Esophagus muscularis mucosa (tissue), 4 donors: Measurements from ENCODE around the gene CYSRT1. TPM values are rescaled to one million over a fixed set of nuclear protein-coding genes. Genes with fewer than 3 reads are reported as not detected.

Experiments used
- DNase-seq: peaks from one replicate; pipeline ENCODE4 v3.0.0-alpha.2; 2017; ENCODE audit errors: extremely low spot score
- H3K27ac ChIP-seq, 4 donors: fragments of 200-600 bp; sonication (generic); replicated peaks in 1 of 4; 1 replicate in 3 of 4; 2 replicates in 1 of 4; pipeline ENCODE4 v1.5.1; 2016 to 2019; ENCODE audit warnings: mild to moderate bottlenecking in 1 of 4
- H3K27me3 ChIP-seq, 4 donors: fragments of 200-600 bp; sonication (generic); one replicate each; pipeline versions ENCODE4 v1.5.1 to v1.6.0; 2016 to 2019
- H3K36me3 ChIP-seq, 4 donors: fragments of 200-600 bp; sonication (generic); one replicate each; pipeline ENCODE4 v1.5.1; 2016 to 2019
- H3K4me1 ChIP-seq, 4 donors: fragments of 200-600 bp; sonication (generic); one replicate each; pipeline ENCODE4 v1.5.1; 2016 to 2019
- H3K4me3 ChIP-seq, 4 donors: fragments of 200-600 bp; sonication (generic); 1 replicate in 2 of 4; 2 replicates in 2 of 4; pipeline ENCODE4 v1.5.1; 2016 to 2019; ENCODE audit warnings: mild to moderate bottlenecking in 4 of 4, moderate library complexity in 1 of 4
- H3K9me3 ChIP-seq, 4 donors: fragments of 200-600 bp; sonication (generic); 1 replicate in 3 of 4; 2 replicates in 1 of 4; pipeline ENCODE4 v1.5.1; 2016 to 2019
- CTCF ChIP-seq, 3 experiments: fragments of 200-600 bp in 2 of 3; fragments of 450-650 bp in 1 of 3; sonication (generic) in 2 of 3; IDR thresholded peaks; one replicate each; pipeline ENCODE4 v1.5.1; 2017 to 2019; ENCODE audit warnings: antibody characterized with exemption in 3 of 3, mild to moderate bottlenecking in 2 of 3, moderate library complexity in 1 of 3
- EP300 ChIP-seq: sonication (generic); formaldehyde crosslinking; IDR thresholded peaks from one replicate; pipeline ENCODE4 v1.6.1; 2017; ENCODE audit warnings: antibody characterized with exemption
- POLR2A ChIP-seq: fragments of 450-650 bp; IDR thresholded peaks from one replicate; pipeline ENCODE4 v1.6.1; 2017; ENCODE audit warnings: antibody characterized with exemption, moderate library complexity, mild to moderate bottlenecking, low read depth
- POLR2AphosphoS5 ChIP-seq, 2 donors: sonication (generic); formaldehyde crosslinking; IDR thresholded peaks; one replicate each; pipeline ENCODE4 v1.6.1; 2017; ENCODE audit warnings: antibody characterized with exemption in 2 of 2
- WGBS: methylation state at CpG from one replicate; pipeline ENCODE4 v1.1.5; 2018; 5-methylcytosine and 5-hydroxymethylcytosine counted together
- intact Hi-C: fragments of 100-400 bp; cut with DNase I; formaldehyde crosslinking; loops from one replicate; pipeline ENCODE4 v1.15.1; 2023
- total RNA-seq, 4 donors: library from RNA; depleted of rRNA; stranded (reverse); fragments of >200 nt; gene quantifications; one replicate each; pipeline versions ENCODE4 v1.1.0 to v1.2.1, GENCODE V29; 2016

The CYSRT1 gene, protein sequence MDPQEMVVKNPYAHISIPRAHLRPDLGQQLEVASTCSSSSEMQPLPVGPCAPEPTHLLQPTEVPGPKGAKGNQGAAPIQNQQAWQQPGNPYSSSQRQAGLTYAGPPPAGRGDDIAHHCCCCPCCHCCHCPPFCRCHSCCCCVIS
- total RNA-seq: under 1 TPM in 3 of 4 donors, not detected in 1; 0.33 to 0.45 (median 0.40) TPM

GRCh38 chr9:137224830-137225694 lies at the start of gene CYSRT1:
CYSRT1 (plus strand) TSS chr9:137225174; CDS start chr9:137225622, 448 bp downstream.
- peaks cover 0 to 36% (median 21%) of the 10 kb centered on the region in 4 donors for H3K27me3 ChIP-seq
- intact Hi-C loops: loop anchor here (5.0 kb wide), 1 partner anchor 38 kb away; the partner anchor contains the start of genes ANAPC2 and SSNA1
- H3K4me1 ChIP-seq: peaks cover 21 to 46% (median 36%) of the 10 kb centered on the region in 4 donors
- H3K9me3 ChIP-seq: no peaks in the 10 kb centered on the region
- peak within 1 kb of the TSS; percentile 72 to 87 (median 80) for H3K4me3 ChIP-seq
- 64% methylated on average over 11 of the region's 23 CpGs for WGBS
- no peaks in the 10 kb centered on the region for H3K36me3 ChIP-seq
- no peak for DNase-seq
- no peak for TF ChIP-seq POLR2AphosphoS5 (IDR thresholded peaks at IDR 0.05)
- no peak for TF ChIP-seq CTCF (IDR thresholded peaks at IDR 0.05)
- no peak for TF ChIP-seq EP300
- H3K27ac ChIP-seq: peak within 1 kb of the TSS; percentile 91 to 94 (median 92)

- Histone ChIP-seq H3K9me3 (no peaks in the 10 kb centered on the region), H3K27me3 (peaks cover 0 to 38% (median 3%) of the 10 kb centered on the region in 4 donors), H3K27ac (no peak overlapping the region), H3K4me1 (peaks cover 0 to 8% (median 3%) of the 10 kb centered on the region in 4 donors), H3K36me3 (peaks cover 11 to 37% (median 30%) of the 10 kb centered on the region in 4 donors), H3K4me3 (no peak overlapping the region)
- 22% methylated on average over 15 of the region's 33 CpGs for WGBS
- intact Hi-C loops: no loop called here
- no peak for TF ChIP-seq POLR2A
- peak in 1 of 2 donors; percentile 11 for TF ChIP-seq POLR2AphosphoS5 (IDR thresholded peaks at IDR 0.05)
- DNase-seq: no peak
Measured at GRCh38 chr9:137175345-137175961, 49.5 kb upstream of the CYSRT1 start.

DNA sequence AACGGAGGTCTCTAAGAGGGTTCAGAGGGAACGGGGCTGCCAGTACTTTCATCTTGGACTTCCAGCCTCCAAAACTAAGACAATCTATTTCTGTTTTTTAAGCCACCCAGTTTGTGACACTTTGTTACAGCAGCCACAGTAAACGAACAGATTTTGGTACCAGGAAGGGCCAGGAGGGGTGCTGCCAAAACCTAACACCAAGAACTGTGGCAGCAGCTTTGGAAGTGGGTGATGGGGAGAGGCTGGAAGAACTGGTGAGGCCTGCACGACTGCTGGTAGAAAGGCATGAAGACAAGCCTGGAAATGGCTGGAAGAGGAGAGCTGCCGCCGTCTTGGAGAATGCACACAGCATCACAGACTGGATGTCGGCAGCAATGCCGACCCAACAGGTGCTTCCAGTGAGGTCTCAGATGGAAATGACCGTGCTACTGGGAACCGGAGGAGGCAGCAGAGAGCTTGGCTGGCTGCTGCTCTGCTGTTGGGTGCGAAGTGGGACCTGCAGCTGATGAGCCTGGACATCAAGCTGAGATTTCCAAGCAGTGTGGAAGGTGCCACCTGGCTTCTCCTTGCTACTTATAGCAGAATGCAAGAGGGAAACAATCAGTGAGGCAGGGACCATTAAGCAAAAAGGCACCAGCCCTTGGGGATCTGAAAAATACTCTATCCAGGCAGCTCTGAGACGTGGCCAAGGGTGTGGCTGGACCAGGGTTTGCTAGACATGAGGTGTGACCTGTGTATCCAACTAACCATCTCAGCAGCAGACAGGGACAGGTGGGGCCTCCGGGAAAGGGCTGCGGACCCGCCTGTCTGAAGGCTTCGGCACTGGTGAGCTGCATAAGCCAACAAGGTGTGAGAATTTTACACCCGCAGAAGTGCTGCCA lies 48.4 kb upstream of the CYSRT1 start:
- peaks cover 0 to 8% (median 3%) of the 10 kb centered on the region in 4 donors for H3K4me1 ChIP-seq
- intact Hi-C loops: no loop called here
- no peak for DNase-seq
- 50% methylated on average over 12 of the region's 17 CpGs for WGBS
- H3K9me3 ChIP-seq: no peaks in the 10 kb centered on the region
- TF ChIP-seq CTCF (IDR thresholded peaks at IDR 0.05) (peak in 2 of 3 experiments; percentile 6 to 47), POLR2AphosphoS5 (IDR thresholded peaks at IDR 0.05) (no peak), EP300 (no peak), POLR2A (no peak)
- H3K27me3 ChIP-seq: peaks cover 0 to 27% (median 0%) of the 10 kb centered on the region in 4 donors
- no peak overlapping the region for H3K27ac ChIP-seq
- H3K36me3 ChIP-seq: peaks cover 20 to 48% (median 41%) of the 10 kb centered on the region in 4 donors
- no peak overlapping the region for H3K4me3 ChIP-seq

- intact Hi-C loops: no loop called here
Measured at GRCh38 chr9:137178201-137178938, 46.6 kb upstream of the CYSRT1 start.

More at GRCh38 chr9:137178201-137178938, 46.6 kb upstream of the CYSRT1 start:
- no peak for DNase-seq
- Histone ChIP-seq H3K9me3 (no peaks in the 10 kb centered on the region), H3K36me3 (peaks cover 37 to 66% (median 59%) of the 10 kb centered on the region in 4 donors), H3K4me3 (no peak overlapping the region), H3K27me3 (peaks cover 0 to 8% (median 0%) of the 10 kb centered on the region in 4 donors), H3K4me1 (peaks cover 0 to 8% (median 3%) of the 10 kb centered on the region in 4 donors), H3K27ac (no peak overlapping the region)
- WGBS: 85% methylated on average over 19 of the region's 23 CpGs
- TF ChIP-seq EP300: no peak
